GM12874 (cell line): ENCODE data around the gene RBM38.

Experiments
- TF ChIP-seq, protein P1 (sequence below): IDR thresholded peaks from 2 replicates; pipeline ENCODE4 v1.5.1; 2011; ENCODE audit warnings: low read depth, mild to moderate bottlenecking, control low read depth, low read length, moderate library complexity; ENCODE audit not compliant: insufficient read depth

Gene RBM38

DNA sequence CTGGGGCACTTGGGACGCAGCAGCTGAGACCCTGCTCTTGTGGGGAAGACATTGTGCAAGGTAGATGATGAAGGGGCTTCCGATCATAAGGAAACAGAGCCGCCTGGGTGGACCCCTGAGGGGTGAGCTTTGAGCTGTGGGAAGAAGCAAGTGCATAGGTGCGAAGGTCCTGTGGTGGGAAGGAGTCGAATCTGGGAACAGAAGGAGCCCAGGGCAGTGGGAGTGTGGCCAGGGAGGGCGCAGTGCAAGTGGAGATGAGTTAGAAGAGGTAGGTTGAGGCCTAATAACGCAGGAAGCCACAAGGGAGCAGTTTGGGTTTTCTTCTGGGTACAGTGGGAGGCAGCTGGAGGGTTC lies 10.3 kb downstream of the RBM38 start:
- TF ChIP-seq, protein P1, sequence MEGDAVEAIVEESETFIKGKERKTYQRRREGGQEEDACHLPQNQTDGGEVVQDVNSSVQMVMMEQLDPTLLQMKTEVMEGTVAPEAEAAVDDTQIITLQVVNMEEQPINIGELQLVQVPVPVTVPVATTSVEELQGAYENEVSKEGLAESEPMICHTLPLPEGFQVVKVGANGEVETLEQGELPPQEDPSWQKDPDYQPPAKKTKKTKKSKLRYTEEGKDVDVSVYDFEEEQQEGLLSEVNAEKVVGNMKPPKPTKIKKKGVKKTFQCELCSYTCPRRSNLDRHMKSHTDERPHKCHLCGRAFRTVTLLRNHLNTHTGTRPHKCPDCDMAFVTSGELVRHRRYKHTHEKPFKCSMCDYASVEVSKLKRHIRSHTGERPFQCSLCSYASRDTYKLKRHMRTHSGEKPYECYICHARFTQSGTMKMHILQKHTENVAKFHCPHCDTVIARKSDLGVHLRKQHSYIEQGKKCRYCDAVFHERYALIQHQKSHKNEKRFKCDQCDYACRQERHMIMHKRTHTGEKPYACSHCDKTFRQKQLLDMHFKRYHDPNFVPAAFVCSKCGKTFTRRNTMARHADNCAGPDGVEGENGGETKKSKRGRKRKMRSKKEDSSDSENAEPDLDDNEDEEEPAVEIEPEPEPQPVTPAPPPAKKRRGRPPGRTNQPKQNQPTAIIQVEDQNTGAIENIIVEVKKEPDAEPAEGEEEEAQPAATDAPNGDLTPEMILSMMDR, result no peak

GRCh38 chr20:57402206-57403125 lies 11.3 kb downstream of the RBM38 start:
- TF ChIP-seq, protein P1, result no peak

DNA sequence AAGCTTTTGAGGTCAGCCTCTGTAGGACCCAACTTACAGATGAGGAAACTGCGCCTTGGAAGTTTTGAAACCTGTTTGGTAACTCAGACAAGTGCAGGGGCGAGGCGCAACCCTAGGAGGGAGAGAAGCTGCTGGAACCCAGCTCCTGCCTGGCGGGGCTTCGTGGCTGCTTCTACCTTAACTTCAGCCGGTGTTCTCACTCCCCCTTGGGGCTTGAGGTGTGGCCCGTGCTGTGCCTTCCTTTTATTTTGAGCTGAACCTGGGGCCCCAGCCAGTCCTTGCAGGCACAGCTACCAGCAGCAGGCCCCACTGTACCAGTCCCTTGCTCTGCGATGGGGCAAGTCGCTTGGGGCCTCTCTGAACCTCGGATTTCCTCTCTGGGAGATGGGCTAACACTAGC lies 12.0 kb downstream of the RBM38 start:
- TF ChIP-seq, protein P1, result no peak

DNA sequence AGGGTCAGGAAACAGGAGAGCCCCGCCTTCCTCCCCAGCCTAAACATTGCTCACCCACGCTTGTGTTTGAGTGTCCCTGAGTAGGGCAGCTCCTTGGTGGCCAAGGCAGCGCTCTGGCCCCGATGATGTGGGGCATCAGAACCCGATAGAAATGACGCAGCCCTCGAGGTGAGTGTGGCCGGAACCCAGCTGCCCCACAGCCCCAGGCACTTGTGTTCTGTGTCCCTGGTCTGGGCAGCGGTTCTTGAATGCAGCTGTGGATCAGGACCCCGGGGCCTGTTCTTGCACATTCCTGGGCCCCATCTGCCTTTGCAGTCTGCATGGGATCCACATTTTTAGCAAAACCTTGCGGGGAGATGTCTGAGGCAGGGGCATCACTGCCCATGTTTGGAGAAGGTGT lies 12.8 kb downstream of the RBM38 start:
- TF ChIP-seq, protein P1, result no peak

- TF ChIP-seq, protein P1, result no peak
Observed at GRCh38 chr20:57404419-57405072, 13.3 kb downstream of the RBM38 start.

DNA sequence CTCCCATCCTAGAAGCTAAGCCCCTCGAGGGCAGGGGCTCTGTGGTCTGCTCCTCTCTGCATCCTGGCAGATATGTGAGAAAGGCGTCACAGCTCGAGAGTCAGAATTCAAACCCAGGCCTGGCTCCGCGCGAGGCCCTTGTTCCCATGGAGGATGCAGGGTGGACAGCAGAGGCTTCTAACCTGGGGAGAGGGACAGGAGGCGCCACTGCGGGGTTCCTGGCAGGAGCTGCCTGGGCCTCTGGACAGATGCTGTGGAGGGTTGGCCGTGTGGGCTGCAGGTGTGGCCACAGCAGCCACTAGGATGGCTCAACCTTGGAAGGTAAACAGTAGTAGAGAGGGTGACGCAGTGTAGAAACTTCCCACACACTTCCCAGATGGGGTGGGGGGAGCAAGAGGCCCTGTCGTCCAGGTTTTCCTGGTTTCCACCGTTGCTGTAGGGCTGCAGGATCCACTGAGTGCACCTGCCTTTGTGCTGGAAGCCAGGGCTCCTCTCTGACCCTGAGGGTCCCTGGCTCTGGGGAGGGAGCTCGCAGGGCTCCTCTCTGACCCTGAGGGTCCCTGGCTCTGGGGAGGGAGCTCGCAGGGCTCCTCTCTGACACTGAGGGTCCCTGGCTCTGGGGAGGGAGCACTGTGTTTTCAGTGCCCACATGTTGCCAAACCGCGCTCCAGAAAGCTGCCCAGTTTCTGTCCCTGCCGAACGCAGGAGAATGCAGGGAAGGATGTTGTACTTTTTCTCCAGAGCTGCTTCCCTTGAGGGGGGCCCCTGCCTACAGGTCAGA lies 14.2 kb downstream of the RBM38 start:
- TF ChIP-seq, protein P1, result no peak

- TF ChIP-seq, protein P1, result no peak
Observed at GRCh38 chr20:57407541-57407956, 16.4 kb downstream of the RBM38 start.
